SU-DHL-6 (cell line): ENCODE measurements around the gene CLEC1A.

ENCODE experiments used
- H2AFZ ChIP-seq: fragments of 200-600 bp; sonication (generic); 2 replicates; pipeline ENCODE4 v1.6.1; 2014; ENCODE audit warnings: low read depth, mild to moderate bottlenecking, moderate library complexity, mixed read lengths, antibody characterized with exemption, low read length; ENCODE audit not compliant: severe bottlenecking
- H3F3A ChIP-seq: fragments of 200-600 bp; shearing (Covaris generic); 2 replicates; pipeline ENCODE4 v1.6.0; 2016; ENCODE audit warnings: antibody characterized with exemption, mild to moderate bottlenecking; ENCODE audit not compliant: insufficient read depth
- H3K27ac ChIP-seq: fragments of 200-600 bp; sonication (generic); 2 replicates; pipeline ENCODE4 v1.5.1; 2016; ENCODE audit warnings: low read depth, mild to moderate bottlenecking, low read length, moderate library complexity, mixed read lengths
- H3K27me3 ChIP-seq: fragments of 200-600 bp; sonication (generic), shearing (Covaris generic); 2 replicates; pipeline ENCODE4 v1.6.0; 2014; ENCODE audit warnings: mild to moderate bottlenecking, low read length
- H3K36me3 ChIP-seq: fragments of 200-600 bp; sonication (generic); 2 replicates; pipeline ENCODE4 v1.6.1; 2014; ENCODE audit warnings: mild to moderate bottlenecking, low read length, mixed read lengths
- H3K4me2 ChIP-seq: fragments of 300-600, 200-600 bp; shearing (Covaris generic), sonication (generic); 2 replicates; pipeline ENCODE4 v1.6.0; 2014; ENCODE audit warnings: low read length, low read depth, mild to moderate bottlenecking; ENCODE audit not compliant: poor library complexity, severe bottlenecking
- H3K4me3 ChIP-seq: fragments of 200-600 bp; sonication (generic); 2 replicates; pipeline ENCODE4 v1.5.1; 2014; ENCODE audit warnings: antibody characterized with exemption, low read length, mild to moderate bottlenecking, mixed read lengths; ENCODE audit not compliant: insufficient read depth, poor library complexity, severe bottlenecking
- H3K79me2 ChIP-seq: fragments of 200-600 bp; sonication (generic); 2 replicates; pipeline ENCODE4 v1.6.1; 2014; ENCODE audit warnings: mild to moderate bottlenecking, low read length, moderate library complexity; ENCODE audit not compliant: insufficient read depth
- H3K9ac ChIP-seq: fragments of 200-600 bp; sonication (generic); 2 replicates; pipeline ENCODE4 v1.7.0; 2014; ENCODE audit warnings: mild to moderate bottlenecking, low read length
- H3K9me2 ChIP-seq: fragments of 200-600 bp; sonication (generic); replicated peaks from 2 replicates; pipeline ENCODE4 v1.6.1; 2014; ENCODE audit warnings: low read length; ENCODE audit not compliant: insufficient read depth
- H3K9me3 ChIP-seq: fragments of 200-600 bp; sonication (generic); 2 replicates; pipeline ENCODE4 v1.6.1; 2014; ENCODE audit warnings: low read length, mixed read lengths; ENCODE audit not compliant: insufficient read depth
- H4K20me1 ChIP-seq: fragments of 200-600 bp; sonication (generic); 2 replicates; pipeline ENCODE4 v1.6.1; 2014; ENCODE audit warnings: low read depth, mild to moderate bottlenecking, antibody characterized with exemption, low read length, moderate library complexity, mixed read lengths
- CTCF ChIP-seq: fragments of 200-600 bp; sonication (generic); IDR thresholded peaks from one replicate; pipeline ENCODE4 v1.5.1; 2017; ENCODE audit warnings: antibody characterized with exemption, mild to moderate bottlenecking, low read length, moderate library complexity; ENCODE audit not compliant: insufficient read depth, poor library complexity, severe bottlenecking
- EZH2phosphoT487 ChIP-seq: fragments of 200-600 bp; sonication (generic), shearing (Covaris generic); conservative IDR thresholded peaks from 2 replicates; pipeline ENCODE4 v1.6.1; 2018; ENCODE audit warnings: mild to moderate bottlenecking, antibody characterized with exemption, low read length, moderate library complexity, mixed read lengths

CLEC1A gene

GRCh38 chr12:10132850-10133370, 34.1 kb upstream of the CLEC1A start:
- Histone ChIP-seq H3K79me2 (no peaks in the 10 kb centered on the region), H3F3A (no peaks in the 10 kb centered on the region), H3K9me2 (no peaks in the 10 kb centered on the region), H3K27ac (no peak overlapping the region), H2AFZ (no peak overlapping the region), H3K4me3 (no peak overlapping the region), H3K9me3 (no peaks in the 10 kb centered on the region), H3K9ac (no peak overlapping the region), H3K27me3 (no peaks in the 10 kb centered on the region), H3K36me3 (no peaks in the 10 kb centered on the region), H3K4me2 (no peak overlapping the region), H4K20me1 (no peaks in the 10 kb centered on the region)
- TF ChIP-seq CTCF (no peak), EZH2phosphoT487 (no peak)

- Histone ChIP-seq H3F3A (no peaks in the 10 kb centered on the region), H3K4me2 (no peak overlapping the region), H2AFZ (no peak overlapping the region), H3K9me2 (no peaks in the 10 kb centered on the region), H3K9ac (no peak overlapping the region), H3K9me3 (no peaks in the 10 kb centered on the region), H3K4me3 (no peak overlapping the region), H3K79me2 (no peaks in the 10 kb centered on the region), H4K20me1 (no peaks in the 10 kb centered on the region), H3K36me3 (no peaks in the 10 kb centered on the region), H3K27ac (no peak overlapping the region), H3K27me3 (no peaks in the 10 kb centered on the region)
- TF ChIP-seq EZH2phosphoT487 (no peak), CTCF (no peak)
These were observed 32.4 kb upstream of the CLEC1A start for GRCh38 chr12:10131111-10131690.

DNA sequence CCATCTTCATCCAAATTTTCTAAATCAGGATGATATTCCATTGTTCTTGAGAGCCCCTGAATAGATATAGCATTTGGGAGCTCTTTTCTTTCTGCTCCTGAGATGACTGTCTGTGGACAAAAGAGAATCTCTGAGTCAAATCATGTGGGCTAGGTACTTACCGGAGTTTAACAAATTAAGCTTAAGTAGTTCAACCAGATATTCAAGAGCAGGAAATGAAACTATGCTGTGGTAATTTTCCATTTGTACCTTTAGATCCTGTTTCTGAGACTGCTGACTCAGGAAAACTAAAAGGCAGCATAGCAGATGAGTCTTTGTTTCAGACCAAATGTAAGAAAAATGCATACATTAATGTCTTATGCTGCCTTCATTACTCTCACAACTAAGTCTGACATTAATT, 31.3 kb upstream of the CLEC1A start, which contains the start of gene CLEC7A:
Gene CLEC7A (minus strand): TSS at position 158 of the 400 bp plus-strand sequence. CDS start 117 bp downstream, at position 41.
- Histone ChIP-seq H3K79me2 (no peaks in the 10 kb centered on the region), H3K9ac (no peak within 1 kb of the TSS), H3K36me3 (no peaks in the 10 kb centered on the region), H3K4me3 (no peak within 1 kb of the TSS), H3K4me2 (no peak within 1 kb of the TSS), H3K9me3 (no peaks in the 10 kb centered on the region), H4K20me1 (no peaks in the 10 kb centered on the region), H3K27me3 (no peaks in the 10 kb centered on the region), H3F3A (no peaks in the 10 kb centered on the region), H2AFZ (no peak within 1 kb of the TSS), H3K9me2 (no peaks in the 10 kb centered on the region), H3K27ac (no peak within 1 kb of the TSS)
- no peak for TF ChIP-seq CTCF
- TF ChIP-seq EZH2phosphoT487, result no peak
